ENCODE measurements around the gene AKT2. TPM values are rescaled to one million over a fixed set of nuclear protein-coding genes. Genes with fewer than 3 reads are reported as not detected.

The AKT2 gene
- total RNA-seq, 2 donors from 2014 or later = 46.2 to 96.2 TPM

GRCh38 chr19:40281381-40282208 is 3.5 kb downstream of the AKT2 start:
- WGBS, 2 donors = 63 to 73% methylated on average over 11 to 14 of the region's 14 CpGs
- ATAC-seq (no peak), DNase-seq (no peak)
- TF ChIP-seq CTCF (IDR thresholded peaks at IDR 0.05) (no peak), POLR2A (IDR thresholded peaks at IDR 0.05) (no peak)
- H3K4me3 ChIP-seq = no peak overlapping the region
- H3K36me3 ChIP-seq (replicated peaks in 1 of 2; ENCODE audit: insufficient read depth in 1 of 2, low read depth in 2 of 2) = no peaks in the 10 kb centered on the region
- peak overlapping the region in 1 of 4 donors; percentile 21 for H3K27ac ChIP-seq
- H3K4me1 ChIP-seq = peaks cover 82% of the 10 kb centered on the region
- intact Hi-C loops (cut with DNase I) = no loop called here
- no peaks in the 10 kb centered on the region for H3K27me3 ChIP-seq
- no peaks in the 10 kb centered on the region for H3K9me3 ChIP-seq

- peaks cover 82% of the 10 kb centered on the region for H3K4me1 ChIP-seq
- no peak overlapping the region for H3K4me3 ChIP-seq
- DNase-seq = peak; percentile 39 to 69 (median 57)
- no peaks in the 10 kb centered on the region for H3K27me3 ChIP-seq
- ATAC-seq = no peak
- H3K36me3 ChIP-seq (replicated peaks in 1 of 2; ENCODE audit: insufficient read depth in 1 of 2, low read depth in 2 of 2) = no peaks in the 10 kb centered on the region
- no peaks in the 10 kb centered on the region for H3K9me3 ChIP-seq
- WGBS, 2 donors = 43 to 53% methylated on average over 9 to 10 of the region's 10 CpGs
- TF ChIP-seq POLR2A (IDR thresholded peaks at IDR 0.05) = no peak
- no peak for TF ChIP-seq CTCF (IDR thresholded peaks at IDR 0.05)
- peak overlapping the region in 1 of 4 donors; percentile 21 for H3K27ac ChIP-seq
- intact Hi-C loops (cut with DNase I) = no loop called here
These were observed 4.4 kb downstream of the AKT2 start for GRCh38 chr19:40280608-40281221.

- H3K9me3 ChIP-seq = no peaks in the 10 kb centered on the region
- WGBS, 2 donors = 68 to 90% methylated on average over 3 to 16 of the region's 17 CpGs
- no peaks in the 10 kb centered on the region for H3K36me3 ChIP-seq (replicated peaks in 1 of 2; ENCODE audit: insufficient read depth in 1 of 2, low read depth in 2 of 2)
- intact Hi-C loops (cut with DNase I) = no loop called here
- peak overlapping the region in 1 of 4 donors; percentile 21 for H3K27ac ChIP-seq
- no peak for TF ChIP-seq POLR2A (IDR thresholded peaks at IDR 0.05)
- no peak for TF ChIP-seq CTCF (IDR thresholded peaks at IDR 0.05)
- H3K4me1 ChIP-seq = peaks cover 83% of the 10 kb centered on the region
- no peak for DNase-seq
- H3K4me3 ChIP-seq = no peak overlapping the region
- H3K27me3 ChIP-seq = no peaks in the 10 kb centered on the region
- ATAC-seq = no peak
These were observed 5.2 kb downstream of the AKT2 start for GRCh38 chr19:40279761-40280607.

GRCh38 chr19:40279120-40279551 is 6.0 kb downstream of the AKT2 start:
- no peak for ATAC-seq
- TF ChIP-seq CTCF (IDR thresholded peaks at IDR 0.05) (no peak), POLR2A (IDR thresholded peaks at IDR 0.05) (no peak)
- Histone ChIP-seq H3K27me3 (no peaks in the 10 kb centered on the region), H3K4me1 (peaks cover 91% of the 10 kb centered on the region), H3K27ac (peak overlapping the region in 2 of 4 donors; percentile 19 to 21), H3K4me3 (no peak overlapping the region), H3K36me3 (replicated peaks in 1 of 2; ENCODE audit: insufficient read depth in 1 of 2, low read depth in 2 of 2) (no peaks in the 10 kb centered on the region), H3K9me3 (no peaks in the 10 kb centered on the region)
- peak in 1 of 4 donors; percentile 41 for DNase-seq
- WGBS, 2 donors = 54 to 81% methylated on average over 11 to 14 of the region's 15 CpGs
- intact Hi-C loops (cut with DNase I) = no loop called here

All from body of pancreas (tissue), 4 donors.